Fibroblast of lung (primary cell): ENCODE data around the gene BEND3.

Experiments
- EZH2 ChIP-seq: IDR thresholded peaks from 2 replicates; pipeline ENCODE4 v1.5.1; 2012; ENCODE audit warnings: low read length, control low read depth, mild to moderate bottlenecking; ENCODE audit errors: missing control alignments
- TF ChIP-seq, protein P1 (sequence below), 2 donors: IDR thresholded peaks in 1 of 2; conservative IDR thresholded peaks in 1 of 2; 1 replicate in 1 of 2; 2 replicates in 1 of 2; pipeline ENCODE4 v1.5.1; 2011 to 2012; ENCODE audit warnings: low read length in 2 of 2, control low read depth in 1 of 2, inconsistent platforms in 1 of 2, low read depth in 1 of 2, mild to moderate bottlenecking in 1 of 2

DNA sequence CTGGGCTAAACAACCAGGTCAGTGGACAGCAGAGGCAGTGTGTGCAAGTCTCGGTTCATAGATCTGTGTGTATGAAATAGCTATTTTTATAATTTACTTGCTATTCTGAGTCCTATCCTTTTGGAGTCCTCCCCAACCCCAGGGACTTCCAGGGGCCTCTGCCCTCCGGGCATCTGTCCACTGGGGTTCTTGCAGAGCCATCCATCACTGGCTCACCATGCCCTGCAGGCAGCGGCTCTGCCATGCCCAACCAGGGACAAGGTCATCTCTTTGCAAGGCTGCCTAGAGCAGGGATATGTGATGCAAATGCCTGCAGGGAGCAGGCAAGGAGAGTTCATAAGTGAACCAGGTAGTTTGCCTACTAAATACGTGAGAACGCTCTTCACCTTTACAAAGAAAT, 10.5 kb upstream of the BEND3 start:
- TF ChIP-seq, protein P1, sequence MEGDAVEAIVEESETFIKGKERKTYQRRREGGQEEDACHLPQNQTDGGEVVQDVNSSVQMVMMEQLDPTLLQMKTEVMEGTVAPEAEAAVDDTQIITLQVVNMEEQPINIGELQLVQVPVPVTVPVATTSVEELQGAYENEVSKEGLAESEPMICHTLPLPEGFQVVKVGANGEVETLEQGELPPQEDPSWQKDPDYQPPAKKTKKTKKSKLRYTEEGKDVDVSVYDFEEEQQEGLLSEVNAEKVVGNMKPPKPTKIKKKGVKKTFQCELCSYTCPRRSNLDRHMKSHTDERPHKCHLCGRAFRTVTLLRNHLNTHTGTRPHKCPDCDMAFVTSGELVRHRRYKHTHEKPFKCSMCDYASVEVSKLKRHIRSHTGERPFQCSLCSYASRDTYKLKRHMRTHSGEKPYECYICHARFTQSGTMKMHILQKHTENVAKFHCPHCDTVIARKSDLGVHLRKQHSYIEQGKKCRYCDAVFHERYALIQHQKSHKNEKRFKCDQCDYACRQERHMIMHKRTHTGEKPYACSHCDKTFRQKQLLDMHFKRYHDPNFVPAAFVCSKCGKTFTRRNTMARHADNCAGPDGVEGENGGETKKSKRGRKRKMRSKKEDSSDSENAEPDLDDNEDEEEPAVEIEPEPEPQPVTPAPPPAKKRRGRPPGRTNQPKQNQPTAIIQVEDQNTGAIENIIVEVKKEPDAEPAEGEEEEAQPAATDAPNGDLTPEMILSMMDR (conservative IDR thresholded peaks at IDR 0.05 in 1 of 2, IDR thresholded peaks at IDR 0.05 in 1 of 2; ENCODE audit: low read depth in 1 of 2, low read length in 2 of 2), result no peak
- TF ChIP-seq EZH2, result no peak
